GM13976 (cell line): ENCODE data around the gene LEFTY1.

Experiments
- DNase-seq: peaks from one replicate; pipeline ENCODE4 v3.0.0; 2012; ENCODE audit warnings: low spot score
- in situ Hi-C: fragments of 300-500 bp; cut with MboI; formaldehyde crosslinking; loops from one replicate; pipeline ENCODE4 v1.12.0; 2022; ENCODE audit warnings: low sequenced_read_pairs, mixed read lengths, inconsistent platforms; ENCODE audit not compliant: unreplicated experiment
- TF ChIP-seq, protein P1 (sequence below): IDR thresholded peaks from 2 replicates; pipeline ENCODE4 v1.5.1; 2012; ENCODE audit warnings: borderline replicate concordance, mild to moderate bottlenecking; ENCODE audit not compliant: insufficient read depth; ENCODE audit errors: extremely low read depth, missing control alignments, control extremely low read depth

Gene LEFTY1

DNA sequence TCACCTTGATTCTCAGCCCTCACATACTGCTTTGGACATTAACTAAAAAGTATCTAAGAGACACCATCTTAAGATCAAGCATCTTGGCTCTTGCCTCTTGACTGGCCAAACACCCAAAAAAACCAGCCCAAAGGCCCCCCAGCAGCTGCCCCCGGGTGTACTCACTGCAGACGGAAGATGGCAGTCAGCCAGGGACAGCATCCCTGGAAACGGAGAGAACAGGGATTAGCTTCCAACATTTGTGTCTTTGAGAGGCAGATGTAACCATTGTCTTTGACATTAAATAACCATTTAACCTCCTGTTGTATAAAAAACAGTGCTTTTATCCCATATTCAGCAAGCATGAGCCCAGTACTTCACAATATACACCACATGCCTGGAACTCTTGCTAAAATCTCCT lies 18.0 kb downstream of the LEFTY1 start:
- in situ Hi-C loops = no loop called here
- TF ChIP-seq, protein P1, sequence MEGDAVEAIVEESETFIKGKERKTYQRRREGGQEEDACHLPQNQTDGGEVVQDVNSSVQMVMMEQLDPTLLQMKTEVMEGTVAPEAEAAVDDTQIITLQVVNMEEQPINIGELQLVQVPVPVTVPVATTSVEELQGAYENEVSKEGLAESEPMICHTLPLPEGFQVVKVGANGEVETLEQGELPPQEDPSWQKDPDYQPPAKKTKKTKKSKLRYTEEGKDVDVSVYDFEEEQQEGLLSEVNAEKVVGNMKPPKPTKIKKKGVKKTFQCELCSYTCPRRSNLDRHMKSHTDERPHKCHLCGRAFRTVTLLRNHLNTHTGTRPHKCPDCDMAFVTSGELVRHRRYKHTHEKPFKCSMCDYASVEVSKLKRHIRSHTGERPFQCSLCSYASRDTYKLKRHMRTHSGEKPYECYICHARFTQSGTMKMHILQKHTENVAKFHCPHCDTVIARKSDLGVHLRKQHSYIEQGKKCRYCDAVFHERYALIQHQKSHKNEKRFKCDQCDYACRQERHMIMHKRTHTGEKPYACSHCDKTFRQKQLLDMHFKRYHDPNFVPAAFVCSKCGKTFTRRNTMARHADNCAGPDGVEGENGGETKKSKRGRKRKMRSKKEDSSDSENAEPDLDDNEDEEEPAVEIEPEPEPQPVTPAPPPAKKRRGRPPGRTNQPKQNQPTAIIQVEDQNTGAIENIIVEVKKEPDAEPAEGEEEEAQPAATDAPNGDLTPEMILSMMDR = no peak
- no peak for DNase-seq

DNA sequence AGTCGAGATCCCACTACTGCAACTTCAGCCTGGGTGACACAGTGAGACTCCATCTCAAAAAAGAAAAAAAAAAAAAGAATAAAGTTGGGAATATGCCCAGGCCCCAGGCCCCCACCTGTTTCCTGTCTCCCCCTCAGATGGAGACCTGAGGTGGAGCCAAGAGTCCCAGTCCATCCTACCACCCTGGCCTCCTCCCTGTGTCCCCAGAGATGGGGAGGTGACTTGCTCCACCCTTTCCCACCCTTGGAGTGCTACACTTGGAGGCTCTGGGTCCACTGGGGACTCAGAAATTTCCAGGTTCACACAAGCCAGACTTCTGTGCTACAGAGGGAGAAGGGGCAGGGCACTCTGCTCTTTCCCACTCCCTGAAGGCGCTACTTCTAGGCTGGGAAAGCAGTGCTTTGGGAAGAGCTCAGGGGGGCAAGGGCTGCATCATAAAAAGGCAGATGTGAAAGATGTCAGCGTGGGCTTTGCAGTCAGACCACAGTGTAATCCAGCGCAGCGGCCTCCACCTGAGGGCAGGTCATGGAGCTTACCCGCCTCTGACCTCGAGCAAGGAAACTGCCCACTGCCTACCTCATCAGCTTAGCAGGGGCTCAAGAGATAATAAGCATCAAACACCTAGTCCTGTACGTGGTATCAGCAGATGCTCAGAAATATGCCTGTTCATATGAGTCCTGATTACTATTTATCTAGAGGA lies 20.2 kb downstream of the LEFTY1 start:
- no peak for DNase-seq
- TF ChIP-seq, protein P1 = no peak
- in situ Hi-C loops = no loop called here

DNA sequence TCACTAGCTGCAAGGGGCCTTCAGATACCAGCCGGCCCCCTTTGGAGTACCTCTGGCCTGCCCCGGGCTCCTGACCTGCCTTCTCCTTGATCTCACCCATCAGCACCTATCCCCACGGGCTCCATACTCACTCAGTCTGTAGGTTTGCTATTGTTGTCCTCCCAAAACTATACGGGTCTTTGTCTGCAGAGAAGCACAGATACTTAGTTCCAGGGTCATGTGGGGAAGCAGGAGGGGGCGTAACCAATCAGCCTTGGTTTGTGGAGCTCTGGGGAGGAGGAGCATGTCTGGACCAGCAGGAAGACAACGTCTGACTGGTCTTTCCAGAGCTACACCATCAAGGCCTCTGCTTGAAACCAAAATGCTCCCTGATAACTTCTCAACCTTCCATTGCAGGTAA lies 22.0 kb downstream of the LEFTY1 start:
- in situ Hi-C loops = no loop called here
- no peak for DNase-seq
- TF ChIP-seq, protein P1 = no peak

DNA sequence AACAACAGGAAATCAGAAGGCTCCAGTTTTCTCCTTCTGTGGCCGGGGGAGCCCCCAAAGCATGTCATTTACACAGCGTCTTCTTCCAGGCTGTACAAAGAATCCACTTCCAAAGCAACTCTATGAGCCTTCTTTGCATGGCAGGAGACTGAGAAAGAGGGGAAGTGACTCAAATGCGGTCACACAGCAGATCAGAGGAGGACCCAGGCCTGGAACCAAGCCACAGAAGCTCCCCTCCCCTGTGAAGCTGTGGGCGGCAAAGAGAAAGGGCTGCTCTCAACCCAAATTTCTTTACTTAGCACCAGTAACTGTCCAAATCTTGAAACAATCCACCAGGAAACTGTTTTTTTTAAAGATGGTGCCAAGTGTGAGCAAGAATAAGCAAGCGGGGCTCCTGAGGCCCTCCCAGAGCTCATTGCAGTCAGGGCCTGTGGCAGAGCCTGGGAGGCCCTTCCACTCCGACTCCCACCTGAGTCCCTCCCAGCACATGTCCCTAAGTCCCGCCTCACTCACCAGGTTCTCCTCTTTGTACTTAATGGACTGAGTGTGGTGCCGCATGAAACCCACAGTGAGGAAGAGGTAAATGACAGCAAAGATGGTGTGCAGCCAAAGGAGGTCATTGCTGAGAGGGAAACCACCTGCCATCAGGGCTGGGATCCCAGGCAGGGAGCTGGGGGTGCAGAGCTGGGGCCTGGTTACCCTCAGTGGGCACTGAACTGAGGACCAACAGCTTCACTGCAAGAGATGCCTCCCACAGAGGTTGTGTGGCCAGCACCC lies 22.7 kb downstream of the LEFTY1 start:
- in situ Hi-C loops = no loop called here
- peak; percentile 63 for DNase-seq
- TF ChIP-seq, protein P1 = no peak

DNA sequence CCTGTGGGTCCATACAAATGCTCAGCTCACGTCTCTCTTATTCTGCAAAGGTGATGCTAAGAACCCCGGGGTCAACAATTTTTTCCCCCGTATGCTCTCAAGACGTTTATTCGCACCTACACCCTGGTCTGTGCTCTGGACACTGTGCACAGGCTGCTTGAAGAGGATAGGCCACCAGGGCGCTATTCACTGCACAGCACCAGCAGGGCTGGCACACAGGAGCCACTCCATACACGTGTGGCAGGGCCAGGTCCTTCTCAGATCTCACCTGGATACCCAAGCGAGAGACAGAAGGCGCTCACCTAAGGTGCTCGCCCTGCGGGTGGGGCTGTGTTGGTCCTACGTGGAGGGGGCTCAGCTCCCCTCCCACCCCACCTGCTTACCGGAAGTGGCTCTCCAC lies 23.4 kb downstream of the LEFTY1 start:
- in situ Hi-C loops = no loop called here
- DNase-seq = no peak
- TF ChIP-seq, protein P1 = no peak

DNA sequence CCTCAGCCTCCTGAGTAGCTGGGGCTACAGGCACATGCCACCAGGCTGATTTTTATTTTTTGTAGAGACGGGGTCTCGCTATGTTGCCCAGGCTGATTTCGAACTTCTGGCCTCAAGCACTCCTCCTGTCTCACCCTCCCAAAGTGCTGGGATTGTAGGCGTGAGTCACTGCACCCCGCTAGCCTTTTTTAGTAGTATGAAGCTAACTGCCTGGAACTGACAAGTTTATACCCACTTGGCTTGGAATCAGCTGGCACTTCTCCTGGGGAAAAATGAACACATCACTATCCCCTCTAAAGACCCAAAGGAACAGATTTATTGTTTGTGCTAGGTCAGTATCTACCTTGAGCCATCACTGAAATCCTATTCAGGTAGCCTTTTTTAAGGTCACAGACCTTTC lies 25.8 kb downstream of the LEFTY1 start:
- DNase-seq = no peak
- TF ChIP-seq, protein P1 = no peak
- in situ Hi-C loops = no loop called here
